Measurements from ENCODE around the gene MKRN3.
"Not testable (repeated sequence)": the region's sequence is repeated elsewhere in the genome, so short reads cannot be mapped to it uniquely, and the experiment has no call there.

Gene MKRN3

DNA sequence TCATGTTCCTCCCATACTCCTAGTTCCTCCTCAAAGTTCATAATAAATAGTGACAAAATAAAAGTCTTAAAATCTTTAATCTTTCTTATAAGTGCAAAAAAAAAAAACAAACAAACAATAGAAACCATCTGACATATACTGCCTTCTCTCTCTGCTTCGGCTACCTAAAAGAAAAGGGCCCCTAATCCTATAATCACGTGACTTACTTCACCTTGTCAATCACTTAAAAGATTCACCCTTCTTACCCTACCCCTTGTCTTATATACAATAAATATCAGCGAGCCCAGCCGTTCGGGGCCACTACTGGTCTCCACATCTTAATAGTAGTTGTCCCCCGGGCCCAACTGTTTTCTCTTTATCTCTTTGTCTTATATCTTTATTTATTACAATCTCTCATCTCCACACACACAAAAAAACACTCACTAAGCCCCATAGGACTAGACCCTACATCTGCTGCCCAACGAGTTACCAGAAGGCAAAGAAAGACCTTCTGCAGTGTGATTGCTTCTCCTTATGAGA, 28.8 kb downstream of the MKRN3 start:
- TF ChIP-seq, protein P1, sequence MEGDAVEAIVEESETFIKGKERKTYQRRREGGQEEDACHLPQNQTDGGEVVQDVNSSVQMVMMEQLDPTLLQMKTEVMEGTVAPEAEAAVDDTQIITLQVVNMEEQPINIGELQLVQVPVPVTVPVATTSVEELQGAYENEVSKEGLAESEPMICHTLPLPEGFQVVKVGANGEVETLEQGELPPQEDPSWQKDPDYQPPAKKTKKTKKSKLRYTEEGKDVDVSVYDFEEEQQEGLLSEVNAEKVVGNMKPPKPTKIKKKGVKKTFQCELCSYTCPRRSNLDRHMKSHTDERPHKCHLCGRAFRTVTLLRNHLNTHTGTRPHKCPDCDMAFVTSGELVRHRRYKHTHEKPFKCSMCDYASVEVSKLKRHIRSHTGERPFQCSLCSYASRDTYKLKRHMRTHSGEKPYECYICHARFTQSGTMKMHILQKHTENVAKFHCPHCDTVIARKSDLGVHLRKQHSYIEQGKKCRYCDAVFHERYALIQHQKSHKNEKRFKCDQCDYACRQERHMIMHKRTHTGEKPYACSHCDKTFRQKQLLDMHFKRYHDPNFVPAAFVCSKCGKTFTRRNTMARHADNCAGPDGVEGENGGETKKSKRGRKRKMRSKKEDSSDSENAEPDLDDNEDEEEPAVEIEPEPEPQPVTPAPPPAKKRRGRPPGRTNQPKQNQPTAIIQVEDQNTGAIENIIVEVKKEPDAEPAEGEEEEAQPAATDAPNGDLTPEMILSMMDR (conservative IDR thresholded peaks at IDR 0.05; ENCODE audit: low read length), result no peak
- no peak for TF ChIP-seq EZH2phosphoT487 (IDR thresholded peaks at IDR 0.05; ENCODE audit: borderline replicate concordance)
- Histone ChIP-seq H3K4me3 (ENCODE audit: low read length, poor library complexity, severe bottlenecking) (no peak overlapping the region), H3K27me3 (ENCODE audit: insufficient read depth, low read length, poor library complexity, severe bottlenecking) (no peaks in the 10 kb centered on the region), H3K9ac (ENCODE audit: low read depth, low read length, poor library complexity, severe bottlenecking) (no peak overlapping the region), H3K9me3 (ENCODE audit: insufficient read depth, low read depth, low read length) (no peaks in the 10 kb centered on the region), H3K4me1 (ENCODE audit: insufficient read depth, low read length, poor library complexity, severe bottlenecking) (no peaks in the 10 kb centered on the region), H3K9me2 (replicated peaks; ENCODE audit: low read depth, low read length) (no peaks in the 10 kb centered on the region), H4K20me1 (ENCODE audit: insufficient read depth, low read length, poor library complexity, severe bottlenecking) (no peaks in the 10 kb centered on the region), H3K79me2 (ENCODE audit: insufficient read depth, low read length) (no peaks in the 10 kb centered on the region), H3K4me2 (ENCODE audit: low read depth, low read length, poor library complexity, severe bottlenecking) (no peak overlapping the region), H2AFZ (ENCODE audit: low read length) (no peak overlapping the region), H3F3A (ENCODE audit: low read depth) (no peaks in the 10 kb centered on the region), H3K36me3 (ENCODE audit: insufficient read depth, low read length) (no peaks in the 10 kb centered on the region)

DNA sequence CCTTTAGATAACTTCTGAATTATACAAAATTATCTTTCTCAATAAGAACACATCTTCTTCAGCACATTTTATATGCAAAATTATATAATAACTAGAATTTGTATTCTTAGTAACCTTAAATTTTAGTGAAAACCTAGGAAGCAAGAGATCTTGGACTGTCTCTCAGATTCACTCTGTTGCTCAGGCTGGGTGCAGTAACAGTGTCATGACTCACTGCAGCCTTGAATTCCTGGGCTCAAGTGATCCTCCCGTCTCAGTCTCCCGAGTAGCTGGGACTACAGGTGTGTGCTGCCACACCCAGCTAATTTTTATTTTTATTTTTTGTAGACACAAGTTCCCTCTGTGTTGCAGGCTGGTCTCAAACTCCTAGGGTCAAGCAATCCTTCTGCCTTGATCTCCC, 29.9 kb downstream of the MKRN3 start:
- Histone ChIP-seq H3K9me3 (ENCODE audit: insufficient read depth, low read depth, low read length) (no peaks in the 10 kb centered on the region), H3F3A (ENCODE audit: low read depth) (no peaks in the 10 kb centered on the region), H3K9ac (ENCODE audit: low read depth, low read length, poor library complexity, severe bottlenecking) (no peak overlapping the region), H3K27me3 (ENCODE audit: insufficient read depth, low read length, poor library complexity, severe bottlenecking) (no peaks in the 10 kb centered on the region), H3K4me1 (ENCODE audit: insufficient read depth, low read length, poor library complexity, severe bottlenecking) (no peaks in the 10 kb centered on the region), H3K9me2 (replicated peaks; ENCODE audit: low read depth, low read length) (no peaks in the 10 kb centered on the region), H3K36me3 (ENCODE audit: insufficient read depth, low read length) (no peaks in the 10 kb centered on the region), H3K4me2 (ENCODE audit: low read depth, low read length, poor library complexity, severe bottlenecking) (no peak overlapping the region), H2AFZ (ENCODE audit: low read length) (no peak overlapping the region), H4K20me1 (ENCODE audit: insufficient read depth, low read length, poor library complexity, severe bottlenecking) (no peaks in the 10 kb centered on the region), H3K79me2 (ENCODE audit: insufficient read depth, low read length) (no peaks in the 10 kb centered on the region), H3K4me3 (ENCODE audit: low read length, poor library complexity, severe bottlenecking) (no peak overlapping the region)
- TF ChIP-seq, protein P1 (conservative IDR thresholded peaks at IDR 0.05; ENCODE audit: low read length), result no peak
- TF ChIP-seq EZH2phosphoT487 (IDR thresholded peaks at IDR 0.05; ENCODE audit: borderline replicate concordance), result no peak

DNA sequence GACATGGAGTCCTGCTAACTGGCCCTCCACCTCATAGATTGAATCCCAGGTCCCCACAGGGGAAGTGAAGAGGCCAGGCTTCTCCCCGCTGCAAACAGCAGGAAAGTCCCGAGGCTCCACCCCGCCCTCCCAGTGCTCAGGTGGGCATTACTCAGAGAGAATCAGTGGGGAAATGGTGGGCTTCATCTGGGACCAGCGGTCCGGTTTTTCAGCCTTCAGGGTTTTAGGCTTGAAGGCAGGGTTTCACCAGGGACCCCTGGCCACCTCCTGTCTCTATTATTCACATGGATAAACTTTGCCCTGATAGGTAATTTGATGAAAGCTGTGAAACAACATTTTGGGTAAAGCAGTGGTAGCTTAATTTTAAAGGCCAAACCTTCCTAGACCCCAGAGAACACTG, 31.3 kb downstream of the MKRN3 start:
- Histone ChIP-seq H3K4me3 (ENCODE audit: low read length, poor library complexity, severe bottlenecking) (no peak overlapping the region), H3F3A (ENCODE audit: low read depth) (no peaks in the 10 kb centered on the region), H3K4me1 (ENCODE audit: insufficient read depth, low read length, poor library complexity, severe bottlenecking) (no peaks in the 10 kb centered on the region), H3K9ac (ENCODE audit: low read depth, low read length, poor library complexity, severe bottlenecking) (no peak overlapping the region), H3K9me2 (replicated peaks; ENCODE audit: low read depth, low read length) (no peaks in the 10 kb centered on the region), H4K20me1 (ENCODE audit: insufficient read depth, low read length, poor library complexity, severe bottlenecking) (no peaks in the 10 kb centered on the region), H2AFZ (ENCODE audit: low read length) (no peak overlapping the region), H3K36me3 (ENCODE audit: insufficient read depth, low read length) (no peaks in the 10 kb centered on the region), H3K27me3 (ENCODE audit: insufficient read depth, low read length, poor library complexity, severe bottlenecking) (no peaks in the 10 kb centered on the region), H3K4me2 (ENCODE audit: low read depth, low read length, poor library complexity, severe bottlenecking) (no peak overlapping the region), H3K79me2 (ENCODE audit: insufficient read depth, low read length) (no peaks in the 10 kb centered on the region), H3K9me3 (ENCODE audit: insufficient read depth, low read depth, low read length) (no peaks in the 10 kb centered on the region)
- TF ChIP-seq, protein P1 (conservative IDR thresholded peaks at IDR 0.05; ENCODE audit: low read length), result no peak
- no peak for TF ChIP-seq EZH2phosphoT487 (IDR thresholded peaks at IDR 0.05; ENCODE audit: borderline replicate concordance)

DNA sequence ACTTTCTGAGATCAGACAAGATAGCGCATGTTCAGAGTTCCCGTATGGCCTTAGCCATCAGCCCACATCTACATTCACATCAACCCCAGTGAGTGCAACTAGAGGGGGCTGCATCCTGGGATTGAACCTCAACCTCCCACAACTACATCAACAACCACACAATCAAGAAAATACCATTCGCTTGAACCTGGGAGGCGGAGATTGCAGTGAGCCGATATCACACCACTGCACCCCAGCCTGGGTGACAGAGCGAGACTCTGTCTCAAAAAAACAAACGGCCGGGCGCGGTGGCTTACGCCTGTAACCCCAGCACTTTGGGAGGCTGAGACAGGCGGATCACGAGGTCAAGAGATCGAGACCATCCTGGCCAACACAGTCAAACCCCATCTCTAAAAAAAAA, 31.8 kb downstream of the MKRN3 start:
- H3K27me3 ChIP-seq (ENCODE audit: insufficient read depth, low read length, poor library complexity, severe bottlenecking); H3K4me2 ChIP-seq (ENCODE audit: low read depth, low read length, poor library complexity, severe bottlenecking); H3K79me2 ChIP-seq (ENCODE audit: insufficient read depth, low read length); H3K36me3 ChIP-seq (ENCODE audit: insufficient read depth, low read length); H3K4me1 ChIP-seq (ENCODE audit: insufficient read depth, low read length, poor library complexity, severe bottlenecking); H3K9ac ChIP-seq (ENCODE audit: low read depth, low read length, poor library complexity, severe bottlenecking); H2AFZ ChIP-seq (ENCODE audit: low read length); H3K4me3 ChIP-seq (ENCODE audit: low read length, poor library complexity, severe bottlenecking); H3K9me3 ChIP-seq (ENCODE audit: insufficient read depth, low read depth, low read length); H3K9me2 ChIP-seq (replicated peaks; ENCODE audit: low read depth, low read length); H3F3A ChIP-seq (ENCODE audit: low read depth); H4K20me1 ChIP-seq (ENCODE audit: insufficient read depth, low read length, poor library complexity, severe bottlenecking): not testable (repeated sequence)
